GM12878 (cell line): ENCODE measurements around the gene PDE6D. TPM values are rescaled to one million over a fixed set of nuclear protein-coding genes. Genes with fewer than 3 reads are reported as not detected.

Source experiments
- ASH2L ChIP-seq: fragments of 300-600, 200-600 bp; sonication (generic); IDR thresholded peaks from 2 replicates; pipeline ENCODE4 v1.6.1; 2017; ENCODE audit warnings: low read depth, mild to moderate bottlenecking, borderline replicate concordance
- ATF7 ChIP-seq: fragments of 450-650 bp; IDR thresholded peaks from 2 replicates; pipeline ENCODE4 v1.6.1; 2016; ENCODE audit warnings: low read depth, mild to moderate bottlenecking
- HDGF ChIP-seq: fragments of 450-650 bp; IDR thresholded peaks from 2 replicates; pipeline ENCODE4 v1.6.1; 2016; ENCODE audit warnings: antibody characterized with exemption
- IRF4 ChIP-seq: IDR thresholded peaks from 2 replicates; pipeline ENCODE4 v1.6.1; 2011; ENCODE audit warnings: low read depth, low read length
- JUND ChIP-seq: IDR thresholded peaks from 2 replicates; pipeline ENCODE4 v1.6.1; 2012; ENCODE audit warnings: low read depth, mild to moderate bottlenecking, low read length, improper control_type of control experiment, moderate library complexity
- MEF2B ChIP-seq: fragments of 450-650 bp; IDR thresholded peaks from 2 replicates; pipeline ENCODE4 v1.6.1; 2018; ENCODE audit warnings: mild to moderate bottlenecking, moderate library complexity; ENCODE audit not compliant: partially characterized antibody, poor library complexity, severe bottlenecking
- MXI1 ChIP-seq: fragments of 150-350 bp; IDR thresholded peaks from 2 replicates; pipeline ENCODE4 v1.6.1; 2011; ENCODE audit warnings: low read depth, mild to moderate bottlenecking, inconsistent platforms, low read length, improper control_type of control experiment
- NRF1 ChIP-seq: conservative IDR thresholded peaks from 2 replicates; pipeline ENCODE4 v1.6.1; 2011; ENCODE audit warnings: mild to moderate bottlenecking, low read depth, low read length, improper control_type of control experiment
- RELA ChIP-seq: fragments of 450-650 bp; IDR thresholded peaks from 2 replicates; pipeline ENCODE4 v1.8.0; 2014; ENCODE audit warnings: borderline replicate concordance; ENCODE audit not compliant: partially characterized antibody
- SMC3 ChIP-seq: IDR thresholded peaks from 2 replicates; pipeline ENCODE4 v1.6.1; 2011; ENCODE audit warnings: low read length, improper control_type of control experiment, borderline replicate concordance
- TAF1 ChIP-seq: IDR thresholded peaks from 2 replicates; pipeline ENCODE4 v1.6.1; 2011; ENCODE audit warnings: mild to moderate bottlenecking, low read depth, low read length, borderline replicate concordance
- TBL1XR1 ChIP-seq: IDR thresholded peaks from 2 replicates; pipeline ENCODE4 v1.6.1; 2012; ENCODE audit warnings: low read depth, low read length, improper control_type of control experiment
- WRNIP1 ChIP-seq: IDR thresholded peaks from 2 replicates; pipeline ENCODE4 v1.6.1; 2011; ENCODE audit warnings: low read depth, low read length, improper control_type of control experiment, borderline replicate concordance
- polyA plus RNA-seq, 11 experiments: library from polyadenylated mRNA; depleted of rRNA in 4 of 11; unstranded in 6 of 11; stranded (reverse) in 5 of 11; fragments of >200 nt; fragmentation: Nextera tagmentation in 4 of 11; fragmentation: Illumina TruSeq in 1 of 11; extraction: Ambion mirVana in 4 of 11; extraction: Trizol in 1 of 11; gene quantifications; 1 replicate in 1 of 11; 2 replicates in 10 of 11; pipeline versions ENCODE4 v1.2.1 to v1.2.3, GENCODE V29; 2011 to 2016; ENCODE audit warnings: inconsistent platforms in 2 of 11, missing spikeins in 2 of 11, low read depth in 1 of 11
- total RNA-seq, 4 experiments: library from RNA; depleted of rRNA in 3 of 4; stranded (reverse); fragments of >200 nt in 3 of 4; fragmentation: Illumina TruSeq in 1 of 4; extraction: Trizol in 1 of 4; gene quantifications; 2 replicates each; pipeline versions ENCODE4 v1.2.1 to v1.2.3, GENCODE V29; 2013 to 2021
- TF ChIP-seq, protein P1 (sequence below): IDR thresholded peaks from 2 replicates; pipeline ENCODE4 v1.6.1; 2012; ENCODE audit warnings: improper control_type of control experiment, low read depth, low read length; ENCODE audit not compliant: insufficient replicate concordance
- TF ChIP-seq, protein P2 (sequence below): fragments of 450-650 bp; formaldehyde crosslinking; IDR thresholded peaks from 2 replicates; pipeline ENCODE4 v1.5.0; 2022; ENCODE audit warnings: mild to moderate bottlenecking, missing genetic modification characterization
- TF ChIP-seq, protein P3 (sequence below): IDR thresholded peaks from 2 replicates; pipeline ENCODE4 v1.6.1; 2012; ENCODE audit warnings: mild to moderate bottlenecking, low read depth, low read length

Gene PDE6D
- total and polyA plus RNA-seq, 10 of the 15 experiments (the other 5 are each of a cell fraction or from before 2014, with no cell fraction given) = 8.2 to 69.4 (median 56.2) TPM

- TF ChIP-seq NRF1 (no peak), SMC3 (0 out of 2 replicates have a peak, but pooled peaks have one; percentile 20), WRNIP1 (no peak), MXI1 (no peak), HDGF (0 out of 2 replicates have a peak, but pooled peaks have one; percentile 31), ATF7 (peak; percentile 43; the same call in 1 of the 2 replicates), MEF2B (no peak), ASH2L (no peak), TAF1 (no peak), RELA (no peak), TBL1XR1 (no peak), JUND (0 out of 2 replicates have a peak, but pooled peaks have one; percentile 26), IRF4 (peak; percentile 86)
- TF ChIP-seq, protein P1, sequence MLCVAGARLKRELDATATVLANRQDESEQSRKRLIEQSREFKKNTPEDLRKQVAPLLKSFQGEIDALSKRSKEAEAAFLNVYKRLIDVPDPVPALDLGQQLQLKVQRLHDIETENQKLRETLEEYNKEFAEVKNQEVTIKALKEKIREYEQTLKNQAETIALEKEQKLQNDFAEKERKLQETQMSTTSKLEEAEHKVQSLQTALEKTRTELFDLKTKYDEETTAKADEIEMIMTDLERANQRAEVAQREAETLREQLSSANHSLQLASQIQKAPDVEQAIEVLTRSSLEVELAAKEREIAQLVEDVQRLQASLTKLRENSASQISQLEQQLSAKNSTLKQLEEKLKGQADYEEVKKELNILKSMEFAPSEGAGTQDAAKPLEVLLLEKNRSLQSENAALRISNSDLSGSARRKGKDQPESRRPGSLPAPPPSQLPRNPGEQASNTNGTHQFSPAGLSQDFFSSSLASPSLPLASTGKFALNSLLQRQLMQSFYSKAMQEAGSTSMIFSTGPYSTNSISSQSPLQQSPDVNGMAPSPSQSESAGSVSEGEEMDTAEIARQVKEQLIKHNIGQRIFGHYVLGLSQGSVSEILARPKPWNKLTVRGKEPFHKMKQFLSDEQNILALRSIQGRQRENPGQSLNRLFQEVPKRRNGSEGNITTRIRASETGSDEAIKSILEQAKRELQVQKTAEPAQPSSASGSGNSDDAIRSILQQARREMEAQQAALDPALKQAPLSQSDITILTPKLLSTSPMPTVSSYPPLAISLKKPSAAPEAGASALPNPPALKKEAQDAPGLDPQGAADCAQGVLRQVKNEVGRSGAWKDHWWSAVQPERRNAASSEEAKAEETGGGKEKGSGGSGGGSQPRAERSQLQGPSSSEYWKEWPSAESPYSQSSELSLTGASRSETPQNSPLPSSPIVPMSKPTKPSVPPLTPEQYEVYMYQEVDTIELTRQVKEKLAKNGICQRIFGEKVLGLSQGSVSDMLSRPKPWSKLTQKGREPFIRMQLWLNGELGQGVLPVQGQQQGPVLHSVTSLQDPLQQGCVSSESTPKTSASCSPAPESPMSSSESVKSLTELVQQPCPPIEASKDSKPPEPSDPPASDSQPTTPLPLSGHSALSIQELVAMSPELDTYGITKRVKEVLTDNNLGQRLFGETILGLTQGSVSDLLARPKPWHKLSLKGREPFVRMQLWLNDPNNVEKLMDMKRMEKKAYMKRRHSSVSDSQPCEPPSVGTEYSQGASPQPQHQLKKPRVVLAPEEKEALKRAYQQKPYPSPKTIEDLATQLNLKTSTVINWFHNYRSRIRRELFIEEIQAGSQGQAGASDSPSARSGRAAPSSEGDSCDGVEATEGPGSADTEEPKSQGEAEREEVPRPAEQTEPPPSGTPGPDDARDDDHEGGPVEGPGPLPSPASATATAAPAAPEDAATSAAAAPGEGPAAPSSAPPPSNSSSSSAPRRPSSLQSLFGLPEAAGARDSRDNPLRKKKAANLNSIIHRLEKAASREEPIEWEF = no peak
- TF ChIP-seq, protein P2, sequence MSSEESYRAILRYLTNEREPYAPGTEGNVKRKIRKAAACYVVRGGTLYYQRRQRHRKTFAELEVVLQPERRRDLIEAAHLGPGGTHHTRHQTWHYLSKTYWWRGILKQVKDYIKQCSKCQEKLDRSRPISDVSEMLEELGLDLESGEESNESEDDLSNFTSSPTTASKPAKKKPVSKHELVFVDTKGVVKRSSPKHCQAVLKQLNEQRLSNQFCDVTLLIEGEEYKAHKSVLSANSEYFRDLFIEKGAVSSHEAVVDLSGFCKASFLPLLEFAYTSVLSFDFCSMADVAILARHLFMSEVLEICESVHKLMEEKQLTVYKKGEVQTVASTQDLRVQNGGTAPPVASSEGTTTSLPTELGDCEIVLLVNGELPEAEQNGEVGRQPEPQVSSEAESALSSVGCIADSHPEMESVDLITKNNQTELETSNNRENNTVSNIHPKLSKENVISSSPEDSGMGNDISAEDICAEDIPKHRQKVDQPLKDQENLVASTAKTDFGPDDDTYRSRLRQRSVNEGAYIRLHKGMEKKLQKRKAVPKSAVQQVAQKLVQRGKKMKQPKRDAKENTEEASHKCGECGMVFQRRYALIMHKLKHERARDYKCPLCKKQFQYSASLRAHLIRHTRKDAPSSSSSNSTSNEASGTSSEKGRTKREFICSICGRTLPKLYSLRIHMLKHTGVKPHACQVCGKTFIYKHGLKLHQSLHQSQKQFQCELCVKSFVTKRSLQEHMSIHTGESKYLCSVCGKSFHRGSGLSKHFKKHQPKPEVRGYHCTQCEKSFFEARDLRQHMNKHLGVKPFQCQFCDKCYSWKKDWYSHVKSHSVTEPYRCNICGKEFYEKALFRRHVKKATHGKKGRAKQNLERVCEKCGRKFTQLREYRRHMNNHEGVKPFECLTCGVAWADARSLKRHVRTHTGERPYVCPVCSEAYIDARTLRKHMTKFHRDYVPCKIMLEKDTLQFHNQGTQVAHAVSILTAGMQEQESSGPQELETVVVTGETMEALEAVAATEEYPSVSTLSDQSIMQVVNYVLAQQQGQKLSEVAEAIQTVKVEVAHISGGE (CRISPR knock-in tag) = no peak
- TF ChIP-seq, protein P3, sequence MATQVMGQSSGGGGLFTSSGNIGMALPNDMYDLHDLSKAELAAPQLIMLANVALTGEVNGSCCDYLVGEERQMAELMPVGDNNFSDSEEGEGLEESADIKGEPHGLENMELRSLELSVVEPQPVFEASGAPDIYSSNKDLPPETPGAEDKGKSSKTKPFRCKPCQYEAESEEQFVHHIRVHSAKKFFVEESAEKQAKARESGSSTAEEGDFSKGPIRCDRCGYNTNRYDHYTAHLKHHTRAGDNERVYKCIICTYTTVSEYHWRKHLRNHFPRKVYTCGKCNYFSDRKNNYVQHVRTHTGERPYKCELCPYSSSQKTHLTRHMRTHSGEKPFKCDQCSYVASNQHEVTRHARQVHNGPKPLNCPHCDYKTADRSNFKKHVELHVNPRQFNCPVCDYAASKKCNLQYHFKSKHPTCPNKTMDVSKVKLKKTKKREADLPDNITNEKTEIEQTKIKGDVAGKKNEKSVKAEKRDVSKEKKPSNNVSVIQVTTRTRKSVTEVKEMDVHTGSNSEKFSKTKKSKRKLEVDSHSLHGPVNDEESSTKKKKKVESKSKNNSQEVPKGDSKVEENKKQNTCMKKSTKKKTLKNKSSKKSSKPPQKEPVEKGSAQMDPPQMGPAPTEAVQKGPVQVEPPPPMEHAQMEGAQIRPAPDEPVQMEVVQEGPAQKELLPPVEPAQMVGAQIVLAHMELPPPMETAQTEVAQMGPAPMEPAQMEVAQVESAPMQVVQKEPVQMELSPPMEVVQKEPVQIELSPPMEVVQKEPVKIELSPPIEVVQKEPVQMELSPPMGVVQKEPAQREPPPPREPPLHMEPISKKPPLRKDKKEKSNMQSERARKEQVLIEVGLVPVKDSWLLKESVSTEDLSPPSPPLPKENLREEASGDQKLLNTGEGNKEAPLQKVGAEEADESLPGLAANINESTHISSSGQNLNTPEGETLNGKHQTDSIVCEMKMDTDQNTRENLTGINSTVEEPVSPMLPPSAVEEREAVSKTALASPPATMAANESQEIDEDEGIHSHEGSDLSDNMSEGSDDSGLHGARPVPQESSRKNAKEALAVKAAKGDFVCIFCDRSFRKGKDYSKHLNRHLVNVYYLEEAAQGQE = no peak
Measured at GRCh38 chr2:231720987-231721966, 59.8 kb downstream of the PDE6D start (continued).
